ENCODE data around the gene HTRA2.

DNA sequence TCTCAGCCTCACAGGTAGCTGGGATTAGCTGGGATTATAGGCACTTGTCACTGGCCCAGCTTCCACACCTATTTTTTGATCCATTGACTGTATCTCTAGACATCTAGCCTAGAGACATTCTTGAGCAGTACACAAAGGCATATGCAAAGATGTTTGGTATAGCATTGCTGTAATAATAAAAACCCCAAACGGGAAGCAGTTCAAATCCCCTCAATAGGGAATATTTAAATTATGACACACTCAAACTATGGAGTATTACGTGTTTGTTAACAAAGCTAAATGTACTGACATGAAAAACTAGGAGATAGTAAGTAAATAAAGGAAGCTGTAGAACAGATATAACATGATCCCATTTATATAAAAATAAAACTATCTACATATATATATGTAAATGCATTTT lies 52.5 kb downstream of the HTRA2 start:
- TF ChIP-seq CTCF (IDR thresholded peaks at IDR 0.05), result no peak
- no peak for TF ChIP-seq POLR2A (IDR thresholded peaks at IDR 0.05)
